Fibroblast of pulmonary artery (primary cell): ENCODE measurements around the gene LSM3.

Source experiments
- DNase-seq: peaks from one replicate; pipeline ENCODE4 v3.0.0-alpha.2; 2010; ENCODE audit warnings: low read depth
- H3K4me3 ChIP-seq: replicated peaks from 2 replicates; pipeline ENCODE4 v1.5.1; 2011; ENCODE audit warnings: low read depth, mild to moderate bottlenecking, control low read depth, low read length, moderate library complexity
- CTCF ChIP-seq: IDR thresholded peaks from 2 replicates; pipeline ENCODE4 v1.5.1; 2011; ENCODE audit warnings: mild to moderate bottlenecking, control low read depth, low read length, inconsistent platforms; ENCODE audit errors: missing control alignments

LSM3 gene

GRCh38 chr3:14152963-14153355 lies 25.7 kb upstream of the LSM3 start:
- H3K4me3 ChIP-seq = no peak overlapping the region
- TF ChIP-seq CTCF = no peak
- DNase-seq = no peak

- no peak for TF ChIP-seq CTCF
- H3K4me3 ChIP-seq = no peak overlapping the region
- no peak for DNase-seq
These were observed 25.0 kb upstream of the LSM3 start for GRCh38 chr3:14153663-14154062.

GRCh38 chr3:14154276-14154675 lies 24.3 kb upstream of the LSM3 start:
- DNase-seq = no peak
- H3K4me3 ChIP-seq = no peak overlapping the region
- TF ChIP-seq CTCF = no peak

GRCh38 chr3:14154895-14155440 lies 23.6 kb upstream of the LSM3 start:
- no peak overlapping the region for H3K4me3 ChIP-seq
- no peak for TF ChIP-seq CTCF
- DNase-seq = no peak

- DNase-seq = no peak
- TF ChIP-seq CTCF = no peak
These were observed 22.4 kb upstream of the LSM3 start for GRCh38 chr3:14156201-14156600.

GRCh38 chr3:14156843-14157561 lies 21.6 kb upstream of the LSM3 start:
- H3K4me3 ChIP-seq = no peak overlapping the region
- TF ChIP-seq CTCF = no peak
- DNase-seq = no peak

More at GRCh38 chr3:14156201-14156600, 22.4 kb upstream of the LSM3 start:
- no peak overlapping the region for H3K4me3 ChIP-seq

- TF ChIP-seq CTCF = no peak
- H3K4me3 ChIP-seq = no peak overlapping the region
- DNase-seq = no peak
These were observed 20.7 kb upstream of the LSM3 start for GRCh38 chr3:14157951-14158350.
